ENCODE data around the gene BCS1L.
A peak's percentile ranks its signal among the peaks of the same experiment; 100 is the strongest.

Gene BCS1L

GRCh38 chr2:218662377-218662776, 2.9 kb downstream of the BCS1L start:
- no peak for DNase-seq (ENCODE audit: low read depth)

GRCh38 chr2:218662827-218663226, 3.3 kb downstream of the BCS1L start:
- DNase-seq (ENCODE audit: low read depth), result no peak

DNA sequence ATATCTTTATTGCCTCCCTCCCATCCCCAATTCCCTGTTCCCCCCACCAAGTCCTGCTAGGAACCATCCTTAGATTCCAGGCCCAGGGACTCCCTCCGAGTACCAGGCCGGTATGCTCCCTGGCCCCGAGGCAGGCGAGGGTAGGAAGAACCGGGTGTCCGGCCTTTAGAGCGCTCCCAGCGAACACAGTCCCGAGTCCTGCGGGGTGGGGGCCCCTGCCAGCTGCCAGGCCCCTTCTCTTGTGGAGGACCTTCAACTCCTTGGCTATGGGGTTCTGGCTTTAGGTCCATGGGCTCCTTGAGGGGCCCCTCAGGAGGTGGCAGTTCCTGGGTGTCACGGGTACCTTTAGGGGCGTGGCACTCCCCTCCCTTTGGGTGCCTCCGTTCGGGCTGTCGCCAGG, 4.4 kb downstream of the BCS1L start:
- DNase-seq (ENCODE audit: low read depth), result no peak

GRCh38 chr2:218664653-218665052, 5.2 kb downstream of the BCS1L start:
- DNase-seq (ENCODE audit: low read depth), result no peak

- DNase-seq (ENCODE audit: low read depth), result no peak
Observed at GRCh38 chr2:218671097-218671653, 11.7 kb downstream of the BCS1L start.

DNA sequence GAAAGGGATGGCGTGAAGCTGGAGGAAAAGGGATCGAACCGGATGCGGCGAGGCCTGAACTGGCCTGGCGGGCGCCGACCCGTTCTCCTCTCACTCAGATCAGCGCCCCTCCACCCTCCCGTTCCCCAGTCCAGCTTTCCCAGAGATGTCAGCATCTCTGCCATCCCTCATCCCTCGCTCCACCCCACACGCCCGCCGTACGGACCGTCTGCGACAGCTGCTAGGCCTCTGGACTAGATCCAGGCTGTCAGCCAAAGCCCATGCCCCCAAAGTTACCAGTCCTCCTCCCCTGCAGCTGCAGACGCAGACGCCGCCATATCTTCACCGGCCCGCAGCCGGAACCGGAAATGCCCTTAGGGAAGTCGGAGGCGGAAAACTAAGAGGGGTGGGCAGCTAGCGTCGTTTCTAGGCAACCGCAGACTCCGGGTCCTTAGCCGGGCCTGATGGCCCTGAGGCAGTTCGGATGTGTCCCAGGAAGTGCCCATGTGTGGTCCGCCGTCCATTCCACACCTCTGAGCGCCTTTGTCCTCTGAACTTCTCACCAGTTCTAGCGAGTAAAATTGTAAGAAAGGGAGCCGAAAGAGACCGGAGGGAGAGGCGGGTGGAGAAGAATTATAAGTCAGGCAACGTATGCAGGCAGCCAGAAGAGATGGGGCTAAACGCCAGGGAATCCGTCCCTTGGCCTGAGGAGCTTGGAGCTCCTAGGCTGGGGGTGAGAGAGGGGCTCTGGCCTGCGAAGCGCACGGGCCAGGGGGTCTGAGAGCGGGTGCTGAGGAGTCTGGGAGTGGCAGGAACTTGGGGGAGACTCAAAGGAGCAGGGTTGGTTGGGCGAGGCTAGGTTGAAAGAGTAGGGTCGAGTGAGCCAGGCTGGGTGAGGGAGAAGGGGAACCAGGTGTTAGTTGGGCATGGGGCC, 12.4 kb downstream of the BCS1L start, which contains the start of the genes RNF25 and STK36:
Gene RNF25, minus strand, starts transcription at position 349 of the 913 bp plus-strand sequence. Its CDS starts 32 bp downstream, at position 317.
Gene STK36, plus strand, starts transcription at position 433 of the 913 bp plus-strand sequence. CDS start 744 bp downstream, outside the sequence.
- DNase-seq (ENCODE audit: low read depth), result peak; percentile 90

GRCh38 chr2:218679119-218679518, 19.6 kb downstream of the BCS1L start:
- DNase-seq (ENCODE audit: low read depth), result no peak

DNA sequence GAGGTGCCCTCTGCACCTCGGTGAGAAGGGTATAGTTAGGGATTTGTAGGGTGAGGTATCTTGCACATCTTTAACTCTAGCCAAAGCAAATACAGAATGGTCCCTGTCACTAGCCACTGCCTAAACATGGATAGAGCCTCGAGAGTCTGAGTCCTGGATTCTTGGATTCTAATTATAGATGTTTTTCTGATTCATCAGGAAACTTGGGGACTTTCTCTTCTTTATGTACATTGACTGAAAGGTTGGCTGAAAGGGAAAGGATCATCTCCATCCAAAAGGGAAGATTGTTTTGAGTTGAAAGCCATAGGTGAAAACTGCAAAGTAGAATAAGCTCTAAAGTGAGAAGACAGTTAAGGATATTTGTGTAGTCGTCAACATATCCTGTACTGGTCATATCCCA, 20.6 kb downstream of the BCS1L start:
- DNase-seq (ENCODE audit: low read depth), result no peak

- peak; percentile 74 for DNase-seq (ENCODE audit: low read depth)
Observed at GRCh38 chr2:218687400-218688060, 28.0 kb downstream of the BCS1L start.

DNA sequence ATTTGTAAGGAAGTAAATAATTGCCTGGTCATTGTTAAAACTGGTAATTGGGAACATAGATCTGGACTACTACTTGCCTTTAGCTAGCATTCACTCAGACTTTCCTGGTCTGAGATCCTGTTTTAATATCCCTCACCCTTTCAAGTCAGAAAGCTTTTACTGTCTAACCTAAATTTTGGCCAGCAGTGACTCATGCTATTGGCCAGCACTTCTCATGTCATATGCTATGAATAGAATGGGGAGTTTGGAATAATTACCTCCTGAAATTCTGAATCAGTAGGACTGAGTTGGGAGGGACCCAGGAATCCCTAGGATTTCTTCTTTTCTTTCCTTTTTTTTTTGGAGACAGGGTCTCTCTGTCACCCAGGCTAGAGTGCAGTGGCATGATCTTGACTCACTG, 31.8 kb downstream of the BCS1L start:
- DNase-seq (ENCODE audit: low read depth), result peak; percentile 30

DNA sequence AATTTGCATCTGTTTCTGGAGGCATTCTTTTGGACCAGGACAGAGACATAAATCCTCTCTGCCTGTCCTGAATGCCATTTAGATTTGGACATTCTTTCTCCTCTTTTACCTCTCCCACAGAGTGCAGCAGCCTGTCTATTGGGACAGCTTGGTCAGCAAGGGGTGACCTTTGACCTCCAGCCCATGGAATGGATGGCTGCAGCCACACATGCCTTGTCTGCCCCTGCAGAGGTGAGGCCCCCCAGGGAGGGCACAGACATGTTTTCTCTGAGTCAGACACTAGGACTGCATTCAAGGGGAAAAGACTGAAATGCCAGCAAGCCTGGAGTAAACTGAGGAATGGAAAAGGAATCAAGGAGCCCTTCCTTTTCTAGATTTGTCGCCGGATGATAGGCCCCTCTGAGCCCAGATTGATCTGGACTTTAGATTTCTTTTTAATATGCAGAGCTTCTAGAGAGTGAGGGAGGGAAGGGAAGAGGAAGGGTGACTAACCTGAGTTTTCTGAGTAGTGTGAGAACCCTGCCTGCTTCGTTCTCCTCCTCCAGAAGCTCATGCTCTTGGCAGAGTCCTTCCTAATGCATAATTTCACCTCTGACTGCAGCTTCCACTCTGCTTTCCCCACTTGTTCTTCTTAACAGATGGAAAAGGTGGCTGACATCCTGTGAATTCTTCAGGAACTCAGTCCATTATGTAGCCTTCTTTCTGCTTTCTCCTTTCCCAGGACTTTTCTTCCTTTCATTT, 35.1 kb downstream of the BCS1L start:
- DNase-seq (ENCODE audit: low read depth), result no peak

- DNase-seq (ENCODE audit: low read depth), result no peak
Observed at GRCh38 chr2:218698885-218699284, 39.4 kb downstream of the BCS1L start.

GRCh38 chr2:218701806-218702205, 42.3 kb downstream of the BCS1L start:
- no peak for DNase-seq (ENCODE audit: low read depth)

GRCh38 chr2:218703341-218703740, 43.9 kb downstream of the BCS1L start:
- DNase-seq (ENCODE audit: low read depth), result no peak

- no peak for DNase-seq (ENCODE audit: low read depth)
Observed at GRCh38 chr2:218708086-218708485, 48.6 kb downstream of the BCS1L start.

- no peak for DNase-seq (ENCODE audit: low read depth)
Observed at GRCh38 chr2:218709908-218710307, 50.4 kb downstream of the BCS1L start.

DNA sequence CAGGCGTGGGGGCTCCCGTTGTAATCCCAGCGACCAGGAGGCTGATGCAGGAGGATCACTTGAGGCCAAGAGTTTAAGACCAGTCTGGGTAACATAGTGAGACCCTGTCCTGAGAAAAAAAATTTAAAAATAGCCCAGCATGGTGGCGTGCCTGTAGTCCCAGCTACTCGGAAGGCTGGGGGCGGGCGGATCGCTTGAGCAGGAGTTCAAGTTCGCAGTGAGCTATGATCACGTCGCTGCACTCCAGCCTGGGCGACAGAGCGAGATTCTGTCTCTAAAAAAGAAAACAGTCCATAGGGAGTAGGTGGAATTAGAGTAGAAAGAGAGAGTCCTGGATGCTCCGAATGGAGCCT, 50.8 kb downstream of the BCS1L start:
- DNase-seq (ENCODE audit: low read depth), result no peak

- DNase-seq (ENCODE audit: low read depth), result peak; percentile 95
Observed at GRCh38 chr2:218710687-218711549, 51.4 kb downstream of the BCS1L start, which contains the start of gene TTLL4. Gene TTLL4, plus strand, starts transcription at chr2:218710835. Its CDS starts 26,842 bp downstream, at chr2:218737677.

DNA sequence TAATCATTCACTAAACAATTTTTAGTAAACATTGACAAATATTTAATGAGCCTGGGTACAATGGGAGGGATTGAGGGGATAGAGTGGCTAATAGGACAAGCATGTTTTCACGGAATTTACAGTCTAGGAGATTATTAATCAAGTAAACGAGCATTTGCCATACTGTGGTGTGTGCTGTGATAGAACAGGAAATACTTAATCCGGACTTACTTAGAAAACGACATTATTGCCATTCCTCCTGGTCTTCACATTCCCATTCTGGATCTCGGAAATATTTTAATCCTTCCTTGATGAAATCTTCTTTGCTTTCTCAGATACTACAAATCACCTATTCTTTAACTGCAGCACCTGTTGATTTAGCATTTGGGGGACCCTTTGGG, 52.1 kb downstream of the BCS1L start:
- DNase-seq (ENCODE audit: low read depth), result no peak
